Kidney epithelial cell (primary cell): ENCODE results near the gene TPM1. TPM values are rescaled to one million over a fixed set of nuclear protein-coding genes. Genes with fewer than 3 reads are reported as not detected.

Experiments
- DNase-seq: peaks from one replicate; pipeline ENCODE4 v3.0.0-alpha.2; 2010; ENCODE audit warnings: low read depth
- H3K27me3 ChIP-seq: 2 replicates; pipeline ENCODE4 v1.6.0; 2011; ENCODE audit warnings: low read length; ENCODE audit not compliant: control insufficient read depth, insufficient read depth
- H3K36me3 ChIP-seq: 2 replicates; pipeline ENCODE4 v1.5.1; 2011; ENCODE audit warnings: low read length; ENCODE audit not compliant: control insufficient read depth, insufficient read depth
- H3K4me3 ChIP-seq: 2 replicates; pipeline ENCODE4 v1.5.1; 2011; ENCODE audit warnings: low read depth, mild to moderate bottlenecking, control low read depth, low read length
- CTCF ChIP-seq: IDR thresholded peaks from 2 replicates; pipeline ENCODE4 v1.5.1; 2011; ENCODE audit warnings: mild to moderate bottlenecking, moderate library complexity, low read length, control low read depth, inconsistent platforms; ENCODE audit not compliant: insufficient read depth, poor library complexity, severe bottlenecking
- total RNA-seq: library from RNA; depleted of rRNA; stranded (reverse); fragments of >200 nt; gene quantifications from 2 replicates; pipeline ENCODE4 v1.2.3, GENCODE V29; 2015

Gene TPM1
- total RNA-seq, 1 donor from 2014 or later, result 847 TPM

- Histone ChIP-seq H3K27me3 (no peaks in the 10 kb centered on the region), H3K36me3 (no peaks in the 10 kb centered on the region), H3K4me3 (no peak overlapping the region)
- no peak for TF ChIP-seq CTCF
- DNase-seq, result peak; percentile 91
Observed at GRCh38 chr15:63019511-63020109, 22.9 kb upstream of the TPM1 start.

- Histone ChIP-seq H3K4me3 (no peak overlapping the region), H3K27me3 (no peaks in the 10 kb centered on the region), H3K36me3 (no peaks in the 10 kb centered on the region)
- no peak for TF ChIP-seq CTCF
- DNase-seq, result no peak
Observed at GRCh38 chr15:63020128-63020527, 22.4 kb upstream of the TPM1 start.

GRCh38 chr15:63020759-63021430, 21.7 kb upstream of the TPM1 start:
- TF ChIP-seq CTCF, result no peak
- Histone ChIP-seq H3K27me3 (no peaks in the 10 kb centered on the region), H3K36me3 (no peaks in the 10 kb centered on the region), H3K4me3 (no peak overlapping the region)
- DNase-seq, result no peak

- no peak for TF ChIP-seq CTCF
- DNase-seq, result no peak
- H3K27me3 ChIP-seq, result no peaks in the 10 kb centered on the region
Observed at GRCh38 chr15:63022181-63022580, 20.4 kb upstream of the TPM1 start.

GRCh38 chr15:63022663-63023062, 19.9 kb upstream of the TPM1 start:
- no peak overlapping the region for H3K4me3 ChIP-seq
- H3K27me3 ChIP-seq, result no peaks in the 10 kb centered on the region
- no peaks in the 10 kb centered on the region for H3K36me3 ChIP-seq
- DNase-seq, result no peak
- no peak for TF ChIP-seq CTCF

More at GRCh38 chr15:63022181-63022580, 20.4 kb upstream of the TPM1 start:
- H3K4me3 ChIP-seq, result no peak overlapping the region
- no peaks in the 10 kb centered on the region for H3K36me3 ChIP-seq

GRCh38 chr15:63023351-63023945, 19.1 kb upstream of the TPM1 start:
- Histone ChIP-seq H3K27me3 (no peaks in the 10 kb centered on the region), H3K4me3 (no peak overlapping the region), H3K36me3 (no peaks in the 10 kb centered on the region)
- TF ChIP-seq CTCF, result no peak
- DNase-seq, result no peak
